GM08714 (cell line): ENCODE results near the gene ANKRD9.
"Not testable (repeated sequence)": the region's sequence is repeated elsewhere in the genome, so short reads cannot be mapped to it uniquely, and the experiment has no call there.

Experiments
- H3K4me3 ChIP-seq: fragments of 200-500 bp; sonication (Bioruptor generic); 2 replicates; pipeline ENCODE4 v1.5.1; 2014; ENCODE audit warnings: mild to moderate bottlenecking, low read length, inconsistent platforms
- ZNF274 ChIP-seq: IDR thresholded peaks from 2 replicates; pipeline ENCODE4 v1.6.1; 2012; ENCODE audit warnings: mild to moderate bottlenecking, low read depth, low read length

Gene ANKRD9

DNA sequence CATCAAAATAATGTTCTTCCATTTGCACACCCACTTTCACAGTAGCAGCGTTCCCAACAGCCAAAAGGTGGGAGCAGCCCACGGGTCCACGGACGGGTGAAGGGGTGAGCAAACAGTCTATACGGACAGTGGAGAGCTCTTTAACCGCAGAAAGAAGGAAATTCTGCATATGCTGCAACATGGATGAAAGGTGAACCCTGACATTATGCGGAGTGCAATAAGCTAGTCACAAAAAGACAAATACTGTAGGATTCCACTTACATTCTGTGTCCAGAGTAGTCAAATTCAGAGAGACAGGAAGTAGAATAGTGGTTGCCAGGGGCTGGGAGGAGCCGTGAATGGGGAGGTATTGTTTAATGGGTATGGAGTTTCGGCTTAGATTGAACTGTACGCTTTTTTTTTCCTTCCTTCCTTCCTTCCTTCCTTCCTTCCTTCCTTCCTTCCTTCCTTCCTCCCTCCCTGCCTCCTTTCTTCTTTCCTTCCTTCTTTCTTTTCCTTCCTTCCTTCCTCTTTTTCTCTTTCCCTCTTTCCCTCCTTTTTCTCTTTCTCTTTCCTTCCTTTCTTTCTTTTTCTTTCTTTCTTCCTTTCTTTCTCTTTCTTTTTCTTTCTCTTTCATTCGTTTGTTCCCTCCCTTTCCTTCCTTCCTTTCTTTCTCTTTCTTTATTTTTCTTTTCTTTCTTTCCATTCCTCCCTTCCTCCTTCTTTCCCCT, 15.8 kb upstream of the ANKRD9 start:
- no peak for TF ChIP-seq ZNF274

DNA sequence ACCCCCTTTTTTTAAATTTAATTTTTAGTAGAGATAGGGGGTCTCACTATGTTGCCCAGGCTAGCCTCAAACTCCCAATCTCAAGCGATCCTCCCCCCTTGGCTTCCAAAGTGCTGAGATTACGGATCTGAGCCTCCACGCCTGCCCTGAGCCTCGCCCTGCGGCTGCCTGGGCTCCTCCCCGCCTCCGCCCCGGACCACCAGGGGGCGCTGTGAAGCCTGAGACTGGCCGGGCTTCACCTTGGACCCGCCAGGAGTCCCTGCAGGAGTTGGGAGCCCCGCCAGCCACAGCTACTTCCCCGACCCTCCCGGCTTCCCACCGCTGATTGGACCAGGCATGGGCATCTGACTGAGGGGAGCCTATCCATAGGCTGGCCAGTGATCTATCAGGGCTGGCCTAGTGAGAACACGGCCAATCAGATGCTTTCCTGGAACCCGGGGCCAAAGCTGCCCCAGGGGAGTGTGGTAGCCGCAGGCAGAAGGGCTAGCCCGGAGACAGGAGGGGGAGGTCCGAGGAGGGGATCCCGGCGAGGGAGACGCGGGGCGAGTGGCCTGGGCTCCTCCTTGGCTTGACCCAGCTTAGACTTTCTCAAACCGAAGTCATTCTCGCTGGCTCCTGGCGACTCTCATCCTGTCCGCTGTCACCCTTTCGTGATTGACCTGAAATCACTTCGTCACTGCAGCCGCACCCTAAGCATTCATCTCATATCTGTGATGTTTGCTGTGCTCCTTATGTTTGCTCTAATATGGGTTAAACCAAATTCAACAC, 15.1 kb upstream of the ANKRD9 start:
- no peak for TF ChIP-seq ZNF274
- H3K4me3 ChIP-seq: peak overlapping the region; percentile 91

More for the DNA sequence above, 15.8 kb upstream of the ANKRD9 start:
- peak overlapping the region; percentile 91 for H3K4me3 ChIP-seq

DNA sequence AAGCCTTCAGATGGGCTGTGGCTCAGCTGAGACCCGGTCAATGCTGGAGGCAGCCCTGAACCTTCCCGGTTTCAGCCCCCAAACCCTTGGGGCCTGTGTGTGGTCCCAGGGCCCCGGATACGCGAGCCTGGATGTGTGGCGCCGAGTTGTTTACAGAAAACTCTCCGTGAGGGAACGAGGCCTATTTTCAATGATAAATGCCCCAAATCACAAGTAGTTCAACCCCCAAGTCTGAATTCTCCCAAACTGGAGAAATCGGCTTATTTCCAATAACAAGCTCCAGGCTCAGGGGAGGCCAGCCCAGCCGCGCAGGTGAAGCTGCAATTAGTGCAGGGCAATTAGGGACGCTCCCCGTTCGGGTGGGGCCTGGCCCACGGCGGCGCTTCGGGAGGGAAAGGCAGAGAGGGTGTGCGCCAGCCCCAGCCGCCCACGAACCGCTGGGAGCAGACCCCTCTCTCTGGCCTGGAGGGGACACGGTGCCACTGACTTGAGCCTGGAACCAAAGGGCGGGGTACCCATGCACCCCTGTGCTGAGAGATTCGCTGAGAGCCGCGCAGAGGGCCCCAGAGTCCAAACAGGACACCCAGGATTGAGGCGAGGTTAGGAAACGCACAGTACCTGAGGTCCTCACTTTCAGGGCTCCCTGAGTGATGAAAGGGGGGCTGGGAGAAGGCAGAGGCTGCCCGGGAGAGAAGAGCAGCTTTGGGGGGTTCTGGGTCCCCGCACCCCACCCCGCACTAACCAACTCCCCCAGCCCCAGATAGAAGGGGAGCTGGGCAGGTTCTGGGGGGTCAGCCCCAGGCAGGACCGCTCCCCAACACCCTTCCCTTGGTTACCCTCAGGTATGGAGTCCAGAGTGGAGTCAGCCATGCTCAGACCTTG, 14.2 kb upstream of the ANKRD9 start:
- TF ChIP-seq ZNF274: no peak
- H3K4me3 ChIP-seq: no peak overlapping the region; the same call in 1 of the 2 replicates

DNA sequence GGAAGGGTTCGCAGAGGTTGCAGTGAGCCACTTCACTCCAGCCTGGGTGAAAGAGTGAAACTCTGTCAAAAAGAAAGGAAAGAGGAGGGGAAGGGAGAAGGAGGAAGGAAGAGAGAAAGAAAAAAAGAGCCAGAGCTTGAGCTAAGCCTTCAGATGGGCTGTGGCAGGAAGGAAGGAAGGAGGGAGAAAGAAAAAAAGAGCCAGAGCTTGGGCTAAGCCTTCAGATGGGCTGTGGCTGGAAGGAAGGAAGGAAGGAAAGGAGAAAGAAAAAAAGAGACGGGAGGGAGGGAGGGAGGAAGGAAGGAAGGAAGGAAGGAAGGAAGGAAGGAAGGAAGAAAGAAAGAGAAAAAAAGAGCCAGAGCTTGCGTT, 13.6 kb upstream of the ANKRD9 start:
- no peak overlapping the region for H3K4me3 ChIP-seq
- no peak for TF ChIP-seq ZNF274

DNA sequence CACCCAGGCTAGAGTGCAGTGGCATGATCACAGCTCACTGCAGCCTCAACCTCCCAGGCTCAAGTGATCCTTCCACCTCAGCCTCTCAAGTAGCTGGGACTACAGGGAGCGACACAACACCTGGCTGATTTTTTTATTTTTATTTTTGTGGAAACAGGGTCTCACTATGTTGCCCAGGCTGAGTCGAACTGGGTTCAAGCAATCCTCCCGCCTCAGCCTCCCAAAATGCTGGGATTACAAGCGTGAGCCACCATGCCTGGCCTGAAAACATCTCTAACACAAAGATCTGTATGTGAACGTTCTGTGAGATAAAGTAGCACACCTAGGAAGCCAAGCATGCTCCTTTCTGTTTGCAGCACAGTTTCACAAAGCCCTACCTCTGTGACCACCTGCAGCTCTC, 10.1 kb upstream of the ANKRD9 start:
- H3K4me3 ChIP-seq: not testable (repeated sequence)

DNA sequence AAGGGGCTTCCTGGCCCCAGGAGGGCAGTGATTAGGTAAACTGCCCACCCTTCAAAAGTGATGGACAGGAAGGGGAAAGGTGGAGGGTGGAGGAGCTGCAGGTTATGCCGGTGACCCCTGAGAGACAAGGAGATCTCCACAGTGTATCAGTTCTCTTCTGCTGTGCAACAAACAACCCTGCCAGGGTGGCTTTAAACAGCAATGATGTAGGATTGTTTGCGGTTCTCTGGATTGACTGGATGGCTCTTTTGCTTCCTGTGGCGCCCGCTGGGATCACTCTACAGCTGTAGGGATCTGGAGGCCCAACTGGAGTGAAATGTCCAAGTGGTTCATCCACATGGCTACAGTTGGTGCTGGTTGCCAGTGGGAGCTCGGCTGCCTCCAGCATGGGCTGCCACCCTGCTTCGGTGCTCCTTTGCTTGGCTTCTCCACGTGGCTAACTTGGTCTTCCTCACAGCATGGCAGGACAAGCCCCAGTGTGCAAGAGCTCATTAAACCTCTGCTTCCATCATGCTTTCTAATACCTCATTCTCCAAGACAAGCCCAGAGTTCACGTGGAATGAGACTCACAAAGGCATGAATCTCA, 8.6 kb upstream of the ANKRD9 start:
- TF ChIP-seq ZNF274: no peak
- no peak overlapping the region for H3K4me3 ChIP-seq

DNA sequence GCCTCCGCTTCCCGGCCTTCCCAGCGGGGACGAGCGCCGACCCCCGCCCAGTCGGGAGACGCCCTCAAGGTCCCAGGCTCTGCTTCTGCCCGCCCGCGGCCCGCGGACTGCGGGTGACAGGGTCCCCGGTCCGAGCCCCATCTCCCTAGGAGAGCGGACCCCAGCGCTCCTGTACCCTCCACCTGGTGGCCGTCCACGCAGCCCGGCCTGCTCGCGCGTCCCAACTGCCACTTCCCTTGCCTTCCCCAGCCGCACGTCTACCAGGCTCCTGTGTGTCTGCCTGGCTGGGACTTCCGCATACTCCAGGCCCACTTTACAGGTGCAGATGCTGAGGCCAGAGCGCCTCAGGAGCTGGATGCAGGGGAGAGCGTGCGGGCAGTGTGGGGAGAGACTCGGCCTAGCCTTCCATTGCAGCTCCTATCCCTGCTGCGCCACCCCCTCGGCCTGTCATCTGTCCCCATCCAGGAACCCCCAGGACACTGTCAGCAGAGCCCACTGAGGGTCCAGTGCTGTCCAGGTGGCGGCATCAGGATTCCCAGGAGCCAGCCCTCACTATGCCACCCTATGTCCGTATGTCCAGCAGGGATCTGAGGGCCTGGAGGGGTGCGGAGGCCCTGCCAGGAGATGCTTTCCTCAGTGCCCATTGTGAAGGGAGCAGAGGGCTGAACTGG, 8.0 kb upstream of the ANKRD9 start:
- H3K4me3 ChIP-seq: peak overlapping the region; percentile 61; the same call in 1 of the 2 replicates
- TF ChIP-seq ZNF274: no peak

DNA sequence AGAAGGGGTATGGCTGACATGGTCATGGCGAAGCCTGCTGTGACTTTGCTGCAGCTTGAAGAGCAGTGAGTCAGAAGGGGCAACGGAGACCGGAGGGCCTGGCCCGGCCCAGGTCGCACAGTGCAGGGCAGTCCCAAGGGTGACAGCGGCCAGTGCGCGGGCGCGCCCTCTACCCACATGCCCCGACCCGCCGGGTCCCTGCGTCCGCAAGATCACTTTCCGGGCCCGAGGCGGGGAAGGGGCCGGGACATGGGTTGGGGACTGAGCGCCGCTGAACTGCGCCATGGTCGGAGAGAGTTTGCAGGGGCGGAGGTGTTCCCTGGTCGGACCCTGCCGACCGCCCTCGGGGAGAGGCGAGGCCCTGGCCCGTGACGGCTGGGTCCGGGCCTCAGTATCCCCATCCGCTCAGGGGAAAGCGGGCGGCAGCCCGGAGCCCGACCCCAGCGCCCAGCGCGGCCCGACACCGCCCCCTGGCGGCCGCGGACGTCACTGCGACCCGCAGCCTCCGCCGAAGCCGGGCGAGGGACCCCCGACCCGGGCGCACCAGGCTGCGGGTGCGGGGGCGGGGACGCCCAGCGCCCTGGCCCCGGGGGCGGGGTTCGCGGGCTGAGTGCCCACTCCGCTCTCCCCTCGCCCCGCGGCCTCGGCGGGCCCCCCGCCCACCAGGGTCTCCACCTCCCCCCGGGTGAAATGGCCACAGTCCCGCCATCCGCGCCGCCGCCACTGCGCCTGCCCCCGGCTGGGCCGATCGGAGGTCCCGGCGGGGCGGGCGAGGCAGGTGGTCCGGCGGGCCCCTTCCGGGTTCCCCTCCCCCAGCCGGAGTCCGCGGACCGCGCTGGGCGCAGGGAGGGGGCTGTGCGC, 7.2 kb upstream of the ANKRD9 start:
- TF ChIP-seq ZNF274: no peak

DNA sequence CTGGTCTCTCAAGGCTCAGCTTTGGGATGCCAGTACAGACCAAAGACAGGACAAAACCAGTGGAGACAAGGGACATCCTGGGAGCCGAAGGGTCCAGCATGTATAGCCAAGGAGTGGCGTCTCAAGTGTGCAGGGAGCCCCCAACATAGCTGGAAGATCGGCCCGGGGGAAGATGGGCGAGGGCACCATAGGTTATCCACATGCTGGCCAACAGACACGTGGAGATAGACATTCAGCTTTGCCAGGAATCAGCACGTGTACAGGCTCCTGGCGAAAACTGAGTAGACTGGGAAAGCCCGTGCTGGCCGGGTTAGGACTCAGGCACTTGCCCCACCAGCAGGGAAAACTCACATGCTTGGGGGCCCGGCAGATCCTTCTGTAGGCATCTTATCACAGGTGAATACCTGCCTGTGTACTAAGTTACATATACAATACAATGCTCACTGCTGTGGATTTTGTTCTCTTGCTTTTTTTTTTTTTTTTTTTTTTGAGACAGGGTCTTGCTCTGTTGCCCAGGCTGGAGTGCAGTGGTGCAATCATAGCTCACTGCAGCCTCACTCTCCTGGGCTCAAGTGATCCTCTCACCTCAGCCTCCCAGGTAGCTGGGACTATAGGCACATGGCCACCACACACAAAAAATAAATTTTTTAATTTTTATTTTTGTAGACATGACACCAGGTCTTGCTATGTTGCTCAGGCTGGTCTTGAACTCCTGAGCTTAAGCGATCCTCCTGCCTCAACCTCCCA, 5.6 kb upstream of the ANKRD9 start:
- TF ChIP-seq ZNF274: no peak

More for the DNA sequence above, 7.2 kb upstream of the ANKRD9 start:
- peak overlapping the region; percentile 61; the same call in 1 of the 2 replicates for H3K4me3 ChIP-seq

DNA sequence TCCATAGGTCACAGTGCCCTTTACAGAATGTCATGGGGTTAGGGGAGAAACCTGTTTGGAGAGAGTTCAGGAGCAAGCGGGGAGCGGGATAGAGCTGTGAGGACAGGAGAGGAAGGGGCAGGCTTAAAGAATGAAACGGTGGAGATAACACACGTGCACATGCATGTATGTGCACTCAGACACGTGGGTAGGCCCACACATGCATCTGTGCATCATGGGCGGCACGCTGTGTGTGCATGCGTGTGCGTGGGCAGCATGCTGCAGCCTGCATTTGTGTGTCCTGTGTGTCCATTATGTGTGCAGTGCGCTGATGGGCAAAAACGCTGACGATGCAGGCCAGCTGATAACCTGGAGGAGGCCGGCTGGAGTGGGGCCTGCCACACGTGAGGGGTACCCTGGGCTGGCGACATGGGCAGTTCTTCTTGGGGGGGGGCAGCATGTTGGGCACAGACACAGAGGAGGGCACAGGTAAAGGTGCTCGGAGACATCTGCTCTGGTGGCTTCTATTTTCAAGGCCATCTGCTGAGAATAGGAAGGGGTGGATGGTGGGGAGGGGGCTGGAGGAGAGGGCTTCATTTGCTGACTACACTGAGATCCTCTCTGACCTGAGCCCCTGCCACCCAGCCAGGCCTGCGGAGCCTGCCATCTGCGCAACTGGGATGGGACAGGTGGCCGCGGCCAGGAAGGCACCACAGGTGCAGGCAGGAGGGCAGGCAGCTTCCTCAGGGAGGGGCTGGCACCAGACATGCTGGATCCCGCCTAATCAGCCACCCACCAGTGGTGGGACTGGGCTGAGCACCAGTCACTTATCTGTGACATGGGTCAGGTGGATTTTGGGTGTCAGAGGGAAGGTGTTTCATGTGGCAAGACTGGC, 4.6 kb upstream of the ANKRD9 start:
- H3K4me3 ChIP-seq: no peak overlapping the region
- TF ChIP-seq ZNF274: no peak

More for the DNA sequence above, 5.6 kb upstream of the ANKRD9 start:
- no peak overlapping the region for H3K4me3 ChIP-seq

DNA sequence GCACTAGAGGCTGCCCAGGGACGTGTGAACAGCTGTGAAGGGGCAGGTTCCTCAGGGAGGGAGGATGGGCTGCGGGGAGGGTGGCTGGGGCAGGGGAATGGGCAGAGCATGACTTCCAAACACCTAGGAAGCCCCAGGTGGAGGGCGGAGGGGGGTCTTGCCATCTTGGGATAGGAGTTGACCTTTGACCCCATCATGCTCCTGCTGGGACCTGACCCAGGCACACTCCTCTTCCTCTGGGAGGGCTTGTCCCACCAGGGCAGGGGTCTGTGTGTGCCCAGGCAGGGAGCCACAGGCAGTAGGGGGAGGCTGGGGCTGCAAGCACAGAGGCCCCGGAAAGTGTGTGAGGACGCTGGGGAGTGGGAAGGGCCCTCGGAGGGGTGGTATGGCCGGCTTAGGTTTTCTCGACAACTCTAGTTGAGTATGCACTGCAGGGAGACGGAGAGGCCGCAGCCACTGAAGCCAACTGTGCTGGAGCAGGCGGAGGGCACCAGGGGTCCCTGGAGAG, 3.3 kb upstream of the ANKRD9 start:
- TF ChIP-seq ZNF274: no peak
- H3K4me3 ChIP-seq: no peak overlapping the region

DNA sequence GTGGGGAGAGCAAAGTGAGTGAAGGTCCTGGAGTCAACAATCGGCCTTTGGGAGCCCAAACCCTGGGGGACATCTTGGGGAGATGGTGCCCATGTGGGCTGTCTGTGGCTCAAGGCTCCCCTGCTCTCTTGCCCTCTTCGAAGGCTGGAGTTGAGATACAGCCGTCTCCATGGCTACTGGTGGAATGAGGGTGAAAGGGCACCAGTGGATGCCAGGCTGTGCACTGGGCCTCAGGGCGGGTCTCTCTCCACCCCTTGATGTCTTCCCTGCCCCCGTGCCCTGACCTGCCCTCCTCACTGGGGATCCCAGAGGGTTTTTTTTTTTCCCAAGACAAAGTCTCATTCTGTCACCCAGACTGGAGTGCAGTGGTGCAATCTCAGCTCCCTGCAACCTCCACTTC, 2.0 kb upstream of the ANKRD9 start:
- no peak for TF ChIP-seq ZNF274
- H3K4me3 ChIP-seq: no peak overlapping the region
